ENCODE data around the gene ANGPTL4. TPM values are rescaled to one million over a fixed set of nuclear protein-coding genes. Genes with fewer than 3 reads are reported as not detected.
"Not testable (repeated sequence)": the region's sequence is repeated elsewhere in the genome, so short reads cannot be mapped to it uniquely, and the experiment has no call there.

Gene ANGPTL4
- total and polyA plus RNA-seq, 2 of the 13 experiments (the other 11 are each of a cell fraction or from before 2014, with no cell fraction given) = 0.80 to 21.7 TPM

DNA sequence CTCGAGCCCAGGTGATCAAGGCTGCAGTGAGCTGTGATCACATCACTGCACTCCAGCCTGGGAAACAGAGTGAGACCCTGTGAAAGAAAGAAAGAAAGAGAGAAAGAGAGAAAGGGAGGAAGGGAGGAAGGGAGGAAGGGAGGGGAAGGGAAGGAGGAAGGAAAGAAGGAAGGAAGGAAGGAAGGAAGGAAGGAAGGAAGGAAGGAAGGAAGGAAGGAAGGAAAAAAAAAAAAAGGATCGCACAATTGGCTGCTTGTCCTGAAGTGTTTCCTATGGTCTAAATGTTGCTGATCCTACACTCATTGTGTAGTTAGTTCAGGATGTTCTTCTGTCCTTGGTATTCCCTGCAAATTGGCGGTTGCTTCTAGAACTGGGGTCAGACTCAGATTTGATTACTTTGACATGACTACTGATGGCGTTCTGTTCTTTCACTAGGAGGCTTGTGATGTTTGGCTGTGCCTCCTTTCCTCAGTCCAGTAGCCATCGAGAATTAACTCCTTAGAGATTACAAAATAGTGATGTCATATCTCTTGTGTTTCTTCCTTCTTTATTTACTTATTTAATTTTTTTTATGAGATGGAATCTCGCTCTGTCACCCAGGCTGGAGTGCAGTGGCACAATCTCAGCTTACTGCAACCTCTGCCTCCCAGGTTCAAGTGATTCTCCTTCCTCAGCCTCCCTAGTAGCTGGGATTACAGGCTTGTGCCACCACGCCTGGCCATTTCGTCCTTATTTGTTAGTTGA, 14.2 kb upstream of the ANGPTL4 start:
- H2AFZ ChIP-seq (ENCODE audit: low read length); H3K27me3 ChIP-seq (ENCODE audit: control insufficient read depth in 1 of 2, insufficient read depth in 2 of 2, low read length in 2 of 2); H4K20me1 ChIP-seq (ENCODE audit: insufficient read depth, low read length); H3K4me2 ChIP-seq (ENCODE audit: low read depth, low read length); DNase-seq (ENCODE audit: low spot score); CTCF ChIA-PET (ENCODE audit: low intra/inter-chr PET ratio, low total read pairs); H3K4me3 ChIP-seq (replicated peaks in 1 of 3; ENCODE audit: insufficient read depth in 1 of 3, low read depth in 2 of 3, low read length in 3 of 3); H3K27ac ChIP-seq (ENCODE audit: extremely low read length, insufficient read depth, low read length); FAIRE-seq; H3K9ac ChIP-seq (ENCODE audit: insufficient read depth, low read depth, low read length); BruUV-seq (replicated peaks); ATAC-seq; H3K79me2 ChIP-seq (ENCODE audit: insufficient read depth, low read length); H3K9me3 ChIP-seq (ENCODE audit: low read length); H3K36me3 ChIP-seq (replicated peaks in 1 of 2; ENCODE audit: control insufficient read depth in 1 of 2, insufficient read depth in 2 of 2, low read length in 2 of 2); TF ChIP-seq ATF7, CREB1 (CRISPR knock-in tag; IDR thresholded peaks at IDR 0.05): not testable (repeated sequence)
- WGBS (ENCODE audit: low lambda C conversion rate) = 49% methylated on average over 8 of the region's 8 CpGs
- POLR2A ChIA-PET = interaction anchor here (0.8 kb wide), 1 partner anchor 28 kb away, joined by 3 read pairs; the partner anchor contains the start of genes NDUFA7 and RPS28
- intact Hi-C loops (cut with micrococcal nuclease; ENCODE audit: unreplicated experiment) = loop anchor here (10.0 kb wide), 1 partner anchor 95 kb away; the partner anchor contains the start of gene HNRNPM
- in situ Hi-C loops (cut with HindIII; ENCODE audit: extremely low pct_ligation_motif_present, low pct_unique_long_range_greater_than_20kb) = loop anchor here (5.0 kb wide), 1 partner anchor 48 kb away; no protein-coding TSS in a partner anchor
- TF ChIP-seq ATF7 (IDR thresholded peaks at IDR 0.05) = peak; percentile 68
- TF ChIP-seq CREB1 (IDR thresholded peaks at IDR 0.05) = 0 out of 2 replicates have a peak, but pooled peaks have one; percentile 22
- H3K4me1 ChIP-seq (ENCODE audit: insufficient read depth, low read length) = peaks cover 44% of the 10 kb centered on the region

DNA sequence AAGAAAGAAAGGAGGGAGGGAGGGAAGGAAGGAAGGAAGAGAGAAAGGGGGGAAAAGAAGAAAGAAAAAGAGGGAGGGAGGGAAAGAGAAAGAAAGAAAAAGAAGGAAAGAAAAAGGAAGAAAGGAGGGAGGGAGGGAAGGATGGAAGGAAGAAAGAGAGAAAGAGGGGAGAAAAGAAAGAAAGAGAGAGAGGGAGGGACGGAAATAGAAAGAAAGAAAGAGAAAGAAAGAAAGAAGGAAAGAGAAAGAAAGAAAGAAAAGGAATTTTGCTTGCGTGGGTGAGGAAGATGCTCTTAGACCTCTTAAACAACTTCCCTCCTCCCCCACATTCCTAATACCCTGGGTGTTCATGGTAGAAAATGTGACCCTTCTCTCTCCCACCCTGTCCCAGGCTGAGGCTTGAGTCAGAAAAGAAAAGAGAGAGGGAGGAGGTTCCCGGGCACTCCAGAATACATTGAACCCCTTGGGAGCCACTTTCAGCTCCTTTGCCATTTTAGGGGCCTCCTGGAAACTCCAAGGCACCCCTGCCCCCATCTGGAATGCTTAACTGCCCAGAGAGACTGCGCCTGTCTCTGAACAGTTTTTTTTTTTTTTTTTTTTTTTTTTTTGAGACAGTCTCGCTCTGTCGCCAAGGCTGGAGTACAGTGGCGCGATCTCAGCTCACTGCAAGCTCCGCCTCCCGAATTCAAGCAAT, 11.7 kb upstream of the ANGPTL4 start:
- Histone ChIP-seq H3K36me3 (replicated peaks in 1 of 2; ENCODE audit: control insufficient read depth in 1 of 2, insufficient read depth in 2 of 2, low read length in 2 of 2) (no peaks in the 10 kb centered on the region), H3K27me3 (ENCODE audit: control insufficient read depth in 1 of 2, insufficient read depth in 2 of 2, low read length in 2 of 2) (no peaks in the 10 kb centered on the region), H3K9ac (ENCODE audit: insufficient read depth, low read depth, low read length) (no peak overlapping the region), H2AFZ (ENCODE audit: low read length) (no peak overlapping the region), H3K4me3 (replicated peaks in 1 of 3; ENCODE audit: insufficient read depth in 1 of 3, low read depth in 2 of 3, low read length in 3 of 3) (peak overlapping the region in 1 of 3 experiments; percentile 38; a peak in 1 of 6 replicates), H3K27ac (ENCODE audit: extremely low read length, insufficient read depth, low read length) (no peak overlapping the region), H3K4me1 (ENCODE audit: insufficient read depth, low read length) (peaks cover 69% of the 10 kb centered on the region), H4K20me1 (ENCODE audit: insufficient read depth, low read length) (no peaks in the 10 kb centered on the region), H3K4me2 (ENCODE audit: low read depth, low read length) (peak overlapping the region; percentile 64), H3K9me3 (ENCODE audit: low read length) (no peaks in the 10 kb centered on the region), H3K79me2 (ENCODE audit: insufficient read depth, low read length) (no peaks in the 10 kb centered on the region)
- ChIA-PET CTCF (ENCODE audit: low intra/inter-chr PET ratio, low total read pairs) (interaction anchor here (4.7 kb wide), 1 partner anchor 44 kb away, joined by 35 read pairs; no protein-coding TSS in a partner anchor), POLR2A (interaction anchor here (1.0 to 2.4 kb wide), 6 partner anchors 12 to 97 kb away, joined by 3 to 6 read pairs (median 4); partner anchors contain the start of gene RAB11B)
- in situ Hi-C loops (cut with HindIII; ENCODE audit: extremely low pct_ligation_motif_present, low pct_unique_long_range_greater_than_20kb) (loop anchor here (5.0 kb wide), 1 partner anchor 45 kb away; no protein-coding TSS in a partner anchor), intact Hi-C loops (cut with micrococcal nuclease; ENCODE audit: unreplicated experiment) (loop anchor here (10.0 kb wide), 1 partner anchor 93 kb away; the partner anchor contains the start of gene HNRNPM)
- 15% methylated on average over 10 of the region's 10 CpGs for WGBS (ENCODE audit: low lambda C conversion rate)
- FAIRE-seq (no peak), ATAC-seq (no peak), DNase-seq (ENCODE audit: low spot score) (no peak)
- TF ChIP-seq, protein P1, sequence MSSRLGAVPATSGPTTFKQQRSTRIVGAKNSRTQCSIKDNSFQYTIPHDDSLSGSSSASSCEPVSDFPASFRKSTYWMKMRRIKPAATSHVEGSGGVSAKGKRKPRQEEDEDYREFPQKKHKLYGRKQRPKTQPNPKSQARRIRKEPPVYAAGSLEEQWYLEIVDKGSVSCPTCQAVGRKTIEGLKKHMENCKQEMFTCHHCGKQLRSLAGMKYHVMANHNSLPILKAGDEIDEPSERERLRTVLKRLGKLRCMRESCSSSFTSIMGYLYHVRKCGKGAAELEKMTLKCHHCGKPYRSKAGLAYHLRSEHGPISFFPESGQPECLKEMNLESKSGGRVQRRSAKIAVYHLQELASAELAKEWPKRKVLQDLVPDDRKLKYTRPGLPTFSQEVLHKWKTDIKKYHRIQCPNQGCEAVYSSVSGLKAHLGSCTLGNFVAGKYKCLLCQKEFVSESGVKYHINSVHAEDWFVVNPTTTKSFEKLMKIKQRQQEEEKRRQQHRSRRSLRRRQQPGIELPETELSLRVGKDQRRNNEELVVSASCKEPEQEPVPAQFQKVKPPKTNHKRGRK (CRISPR knock-in tag; IDR thresholded peaks at IDR 0.05) = peak; percentile 92; the same call in 1 of the 2 replicates
- peak; percentile 45; the same call in 1 of the 2 replicates for TF ChIP-seq ZNF362 (CRISPR knock-in tag; IDR thresholded peaks at IDR 0.05; ENCODE audit: borderline replicate concordance)
- no peak for TF ChIP-seq ZKSCAN1 (IDR thresholded peaks at IDR 0.05; ENCODE audit: low read length)
- no peak for TF ChIP-seq ZNF30 (CRISPR knock-in tag; IDR thresholded peaks at IDR 0.05)
- no peak for TF ChIP-seq SOX6 (IDR thresholded peaks at IDR 0.05)
- TF ChIP-seq SOX6 (CRISPR knock-in tag; IDR thresholded peaks at IDR 0.05) = 0 out of 2 replicates have a peak, but pooled peaks have one; percentile 18
- TF ChIP-seq JUND (CRISPR knock-in tag; IDR thresholded peaks at IDR 0.05) = no peak
- TF ChIP-seq JUNB (CRISPR knock-in tag; IDR thresholded peaks at IDR 0.05; ENCODE audit: borderline replicate concordance) = no peak
- no peak for TF ChIP-seq ZNF564 (CRISPR knock-in tag; IDR thresholded peaks at IDR 0.05)
- no peak for TF ChIP-seq ESRRA (CRISPR knock-in tag; IDR thresholded peaks at IDR 0.05; ENCODE audit: low read depth)
- BruUV-seq (replicated peaks) = no TSS peak
